ENCODE measurements around the gene CZIB.

Gene CZIB

GRCh38 chr1:53246261-53247134 is 26.1 kb upstream of the CZIB start:
- peak; percentile 63 for DNase-seq
- Histone ChIP-seq H3K27me3 (replicated peaks) (no peaks in the 10 kb centered on the region), H3K36me3 (replicated peaks) (peaks cover 6% of the 10 kb centered on the region), H3K4me3 (ENCODE audit: low read depth, low read length) (no peak overlapping the region), H3K27ac (no peak overlapping the region)
- in situ Hi-C loops (cut with HindIII; ENCODE audit: low pct_ligation_motif_present, low sequenced_read_pairs) = no loop called here
- no peak for TF ChIP-seq CTCF (IDR thresholded peaks at IDR 0.05; ENCODE audit: low read depth, low read length, missing control alignments)

GRCh38 chr1:53244141-53244540 is 23.7 kb upstream of the CZIB start:
- H3K4me3 ChIP-seq (ENCODE audit: low read depth, low read length) = no peak overlapping the region
- no peaks in the 10 kb centered on the region for H3K36me3 ChIP-seq (replicated peaks)
- in situ Hi-C loops (cut with HindIII; ENCODE audit: low pct_ligation_motif_present, low sequenced_read_pairs) = no loop called here
- no peaks in the 10 kb centered on the region for H3K27me3 ChIP-seq (replicated peaks)
- TF ChIP-seq CTCF (IDR thresholded peaks at IDR 0.05; ENCODE audit: low read depth, low read length, missing control alignments) = no peak
- no peak for DNase-seq
- no peak overlapping the region for H3K27ac ChIP-seq

- H3K27me3 ChIP-seq (replicated peaks) = no peaks in the 10 kb centered on the region
- no peak for DNase-seq
- H3K27ac ChIP-seq = no peak overlapping the region
- in situ Hi-C loops (cut with HindIII; ENCODE audit: low pct_ligation_motif_present, low sequenced_read_pairs) = no loop called here
- no peak overlapping the region for H3K4me3 ChIP-seq (ENCODE audit: low read depth, low read length)
- H3K36me3 ChIP-seq (replicated peaks) = no peaks in the 10 kb centered on the region
- no peak for TF ChIP-seq CTCF (IDR thresholded peaks at IDR 0.05; ENCODE audit: low read depth, low read length, missing control alignments)
Measured at GRCh38 chr1:53242381-53242780, 21.9 kb upstream of the CZIB start.

GRCh38 chr1:53241828-53242227 is 21.4 kb upstream of the CZIB start:
- H3K27me3 ChIP-seq (replicated peaks) = no peaks in the 10 kb centered on the region
- no peak overlapping the region for H3K4me3 ChIP-seq (ENCODE audit: low read depth, low read length)
- in situ Hi-C loops (cut with HindIII; ENCODE audit: low pct_ligation_motif_present, low sequenced_read_pairs) = no loop called here
- TF ChIP-seq CTCF (IDR thresholded peaks at IDR 0.05; ENCODE audit: low read depth, low read length, missing control alignments) = no peak
- H3K36me3 ChIP-seq (replicated peaks) = no peaks in the 10 kb centered on the region
- no peak for DNase-seq
- no peak overlapping the region for H3K27ac ChIP-seq

- Histone ChIP-seq H3K27ac (peak within 1 kb of the TSS; percentile 79), H3K27me3 (replicated peaks) (no peaks in the 10 kb centered on the region), H3K4me3 (ENCODE audit: low read depth, low read length) (peak within 1 kb of the TSS; percentile 99), H3K36me3 (replicated peaks) (peaks cover 16% of the 10 kb centered on the region)
- DNase-seq = peak; percentile 92
- in situ Hi-C loops (cut with HindIII; ENCODE audit: low pct_ligation_motif_present, low sequenced_read_pairs) = no loop called here
- TF ChIP-seq CTCF (IDR thresholded peaks at IDR 0.05; ENCODE audit: low read depth, low read length, missing control alignments) = no peak
Measured at GRCh38 chr1:53238197-53239155, 18.0 kb upstream of the CZIB start, which contains the start of gene MAGOH. TSS of gene MAGOH (minus strand) at chr1:53238518. CDS start at chr1:53238448, 70 bp downstream.
